ENCODE data around the gene CDC37.

The CDC37 gene

DNA sequence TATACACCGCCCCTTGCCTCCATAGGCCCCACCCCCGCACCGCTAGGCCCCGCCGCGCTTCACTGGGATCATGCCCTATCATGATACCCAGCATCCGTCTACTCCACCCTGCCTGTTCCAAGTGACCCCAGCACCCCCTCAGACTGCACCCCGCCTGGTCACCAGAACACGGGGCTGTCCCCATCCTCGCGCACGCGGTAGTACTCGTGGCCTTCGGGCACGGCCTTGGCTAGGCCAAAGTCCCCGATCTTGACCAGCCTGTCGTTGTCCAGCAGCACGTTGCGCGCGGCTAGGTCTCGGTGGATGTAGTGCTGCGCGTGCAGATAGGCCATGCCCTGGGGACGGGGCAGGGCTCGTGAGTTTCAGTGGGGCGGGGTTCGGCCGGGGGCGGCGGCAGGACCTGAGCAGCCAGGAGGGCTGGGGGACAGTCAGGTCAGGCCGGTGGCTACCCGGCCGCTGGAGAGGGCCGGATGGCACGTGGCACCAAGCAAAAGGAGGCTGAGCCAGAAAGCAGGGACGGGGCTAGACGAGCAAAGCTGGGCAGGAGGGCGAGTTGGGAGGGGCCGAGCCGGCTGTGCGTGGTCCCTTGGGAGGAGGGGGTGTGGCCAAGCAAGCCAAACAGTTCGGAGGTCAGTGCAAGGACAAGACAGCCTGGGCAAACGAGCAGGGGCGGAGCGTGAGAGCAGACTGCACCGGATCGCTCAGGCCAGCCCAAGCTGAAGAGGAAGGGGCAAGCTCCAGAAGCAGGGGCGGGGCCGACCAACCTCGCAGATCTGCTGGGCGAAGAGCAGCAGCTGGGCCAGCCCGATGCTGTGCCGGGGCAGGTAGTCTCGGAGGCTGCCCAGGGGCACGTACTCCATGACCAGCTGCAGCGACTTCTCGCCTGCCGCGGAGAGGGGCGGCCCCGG is 50.3 kb downstream of the CDC37 start:
- in situ Hi-C loops (cut with HindIII; ENCODE audit: low sequenced_read_pairs): no loop called here
- H3K4me3 ChIP-seq (ENCODE audit: low read depth, low read length): no peak overlapping the region
- TF ChIP-seq, protein P1, sequence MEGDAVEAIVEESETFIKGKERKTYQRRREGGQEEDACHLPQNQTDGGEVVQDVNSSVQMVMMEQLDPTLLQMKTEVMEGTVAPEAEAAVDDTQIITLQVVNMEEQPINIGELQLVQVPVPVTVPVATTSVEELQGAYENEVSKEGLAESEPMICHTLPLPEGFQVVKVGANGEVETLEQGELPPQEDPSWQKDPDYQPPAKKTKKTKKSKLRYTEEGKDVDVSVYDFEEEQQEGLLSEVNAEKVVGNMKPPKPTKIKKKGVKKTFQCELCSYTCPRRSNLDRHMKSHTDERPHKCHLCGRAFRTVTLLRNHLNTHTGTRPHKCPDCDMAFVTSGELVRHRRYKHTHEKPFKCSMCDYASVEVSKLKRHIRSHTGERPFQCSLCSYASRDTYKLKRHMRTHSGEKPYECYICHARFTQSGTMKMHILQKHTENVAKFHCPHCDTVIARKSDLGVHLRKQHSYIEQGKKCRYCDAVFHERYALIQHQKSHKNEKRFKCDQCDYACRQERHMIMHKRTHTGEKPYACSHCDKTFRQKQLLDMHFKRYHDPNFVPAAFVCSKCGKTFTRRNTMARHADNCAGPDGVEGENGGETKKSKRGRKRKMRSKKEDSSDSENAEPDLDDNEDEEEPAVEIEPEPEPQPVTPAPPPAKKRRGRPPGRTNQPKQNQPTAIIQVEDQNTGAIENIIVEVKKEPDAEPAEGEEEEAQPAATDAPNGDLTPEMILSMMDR (IDR thresholded peaks at IDR 0.05; ENCODE audit: low read depth, low read length, missing control alignments): no peak
- no peak for DNase-seq (ENCODE audit: low read depth)

DNA sequence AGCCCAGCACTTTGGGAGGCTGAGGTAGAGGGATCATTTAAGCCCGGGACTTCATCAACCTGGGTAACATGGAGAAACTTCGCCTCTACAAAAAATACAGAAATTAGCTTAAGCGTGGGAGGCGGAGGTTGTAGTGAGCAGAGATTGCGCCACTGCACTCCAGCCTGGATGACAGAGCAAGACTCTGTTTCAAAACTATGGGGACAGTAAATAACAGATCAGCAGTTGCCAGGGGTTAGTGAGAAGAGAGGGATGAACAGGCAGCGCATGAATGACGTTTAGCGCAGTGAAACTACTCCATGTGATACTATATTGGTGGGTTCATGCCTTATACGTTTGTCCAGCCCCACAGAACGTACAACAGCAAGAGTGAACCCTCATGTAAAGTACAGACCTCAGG is 56.8 kb downstream of the CDC37 start:
- no peak for DNase-seq (ENCODE audit: low read depth)
- no peak overlapping the region for H3K4me3 ChIP-seq (ENCODE audit: low read depth, low read length)
- TF ChIP-seq, protein P1 (IDR thresholded peaks at IDR 0.05; ENCODE audit: low read depth, low read length, missing control alignments): no peak
- in situ Hi-C loops (cut with HindIII; ENCODE audit: low sequenced_read_pairs): no loop called here

DNA sequence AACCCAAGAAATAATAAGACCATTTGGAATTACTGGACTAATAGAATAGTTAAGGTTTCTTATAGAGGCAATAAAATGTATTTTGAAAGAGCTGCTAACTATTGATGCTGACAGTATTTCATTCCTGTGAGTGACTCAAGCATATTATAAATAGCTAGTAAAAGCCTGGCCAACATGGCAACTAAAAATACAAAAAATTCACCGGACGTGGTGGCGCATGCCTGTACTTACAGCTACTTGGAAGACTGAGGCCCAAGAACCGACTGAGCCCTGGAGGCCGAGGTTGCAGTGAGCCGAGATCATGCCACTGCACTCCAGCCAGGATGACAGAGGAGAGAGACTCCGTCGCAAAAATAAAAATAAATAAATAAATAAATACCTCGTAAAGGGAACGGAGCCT is 58.6 kb downstream of the CDC37 start:
- in situ Hi-C loops (cut with HindIII; ENCODE audit: low sequenced_read_pairs): no loop called here
- TF ChIP-seq, protein P1 (IDR thresholded peaks at IDR 0.05; ENCODE audit: low read depth, low read length, missing control alignments): no peak
- no peak overlapping the region for H3K4me3 ChIP-seq (ENCODE audit: low read depth, low read length)
- no peak for DNase-seq (ENCODE audit: low read depth)

DNA sequence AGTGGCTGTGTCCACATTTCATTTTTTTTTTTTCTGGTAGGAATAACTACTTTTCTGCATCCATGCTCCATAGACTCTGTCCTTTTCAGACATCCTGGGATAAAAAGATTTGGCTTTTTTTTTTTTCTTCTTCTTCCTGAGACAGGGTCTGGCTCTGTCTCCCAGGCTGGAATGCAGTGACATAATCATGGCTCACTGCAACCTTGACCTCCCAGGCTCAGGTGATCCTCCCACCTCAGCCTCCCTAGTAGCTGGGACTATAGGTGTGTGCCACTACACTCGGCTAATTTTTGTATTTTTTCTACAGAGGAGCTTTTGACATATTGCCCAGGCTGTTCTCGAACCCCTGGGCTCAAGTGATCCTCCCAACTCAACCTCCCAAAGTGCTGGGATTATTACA is 59.8 kb downstream of the CDC37 start:
- in situ Hi-C loops (cut with HindIII; ENCODE audit: low sequenced_read_pairs): no loop called here
- no peak for DNase-seq (ENCODE audit: low read depth)

More for the DNA sequence above, 59.8 kb downstream of the CDC37 start:
- TF ChIP-seq, protein P1 (IDR thresholded peaks at IDR 0.05; ENCODE audit: low read depth, low read length, missing control alignments): no peak
- H3K4me3 ChIP-seq (ENCODE audit: low read depth, low read length): no peak overlapping the region
